Gastroesophageal sphincter (tissue), 4 donors: ENCODE data around the gene EIF4A2. TPM values are rescaled to one million over a fixed set of nuclear protein-coding genes. Genes with fewer than 3 reads are reported as not detected.

Experiments used
- ATAC-seq: fragments of 150-250 bp; one replicate; pipeline ENCODE4 v1.9.1; 2016; ENCODE audit warnings: mild to moderate bottlenecking, moderate library complexity
- H3K27ac ChIP-seq, 4 donors: fragments of 200-600 bp; sonication (generic) in 3 of 4; 1 replicate in 3 of 4; 2 replicates in 1 of 4; pipeline ENCODE4 v1.5.1; 2016 to 2019
- H3K27me3 ChIP-seq: fragments of 200-600 bp; sonication (generic); one replicate; pipeline ENCODE4 v1.5.1; 2019
- H3K36me3 ChIP-seq, 2 donors: fragments of 200-600 bp; sonication (generic); one replicate each; pipeline ENCODE4 v1.5.1; 2019; ENCODE audit warnings: control low read depth in 1 of 2
- H3K4me1 ChIP-seq, 3 donors: fragments of 200-600 bp; sonication (generic); 1 replicate in 2 of 3; 2 replicates in 1 of 3; pipeline ENCODE4 v1.5.1; 2016 to 2019; ENCODE audit warnings: control low read depth in 2 of 3
- H3K4me3 ChIP-seq, 2 donors: fragments of 200-600 bp; sonication (generic); one replicate each; pipeline ENCODE4 v1.5.1; 2019; ENCODE audit warnings: mild to moderate bottlenecking in 1 of 2, moderate library complexity in 1 of 2
- H3K9me3 ChIP-seq, 3 donors: fragments of 200-600 bp; sonication (generic); one replicate each; pipeline ENCODE4 v1.5.1; 2017 to 2019; ENCODE audit warnings: control low read depth in 2 of 3
- EP300 ChIP-seq: sonication (generic); formaldehyde crosslinking; IDR thresholded peaks from one replicate; pipeline ENCODE4 v1.6.1; 2017; ENCODE audit warnings: antibody characterized with exemption, mild to moderate bottlenecking
- POLR2A ChIP-seq, 2 donors: fragments of 450-650 bp; IDR thresholded peaks; one replicate each; pipeline ENCODE4 v1.6.1; 2017; ENCODE audit warnings: antibody characterized with exemption in 2 of 2, mild to moderate bottlenecking in 2 of 2, moderate library complexity in 1 of 2
- POLR2AphosphoS5 ChIP-seq: sonication (generic); formaldehyde crosslinking; IDR thresholded peaks from one replicate; pipeline ENCODE4 v1.6.1; 2017; ENCODE audit warnings: antibody characterized with exemption
- WGBS, 2 donors: methylation state at CpG; one replicate each; pipeline ENCODE4 v1.1.5; 2018; ENCODE audit warnings: low coverage in 1 of 2; 5-methylcytosine and 5-hydroxymethylcytosine counted together
- total RNA-seq, 4 donors: library from RNA; depleted of rRNA; stranded (reverse); fragments of >200 nt; gene quantifications; one replicate each; pipeline ENCODE4 v1.1.0, GENCODE V29; 2016
- TF ChIP-seq, protein P1 (sequence below), 4 experiments: fragments of 200-600 bp in 2 of 4; fragments of 450-650 bp in 2 of 4; sonication (generic) in 1 of 4; IDR thresholded peaks; one replicate each; pipeline ENCODE4 v1.5.1; 2017 to 2019; ENCODE audit warnings: antibody characterized with exemption in 4 of 4, mild to moderate bottlenecking in 2 of 4, moderate library complexity in 2 of 4

The EIF4A2 gene
- total RNA-seq, 4 donors from 2014 or later = 359 to 660 (median 508) TPM

DNA sequence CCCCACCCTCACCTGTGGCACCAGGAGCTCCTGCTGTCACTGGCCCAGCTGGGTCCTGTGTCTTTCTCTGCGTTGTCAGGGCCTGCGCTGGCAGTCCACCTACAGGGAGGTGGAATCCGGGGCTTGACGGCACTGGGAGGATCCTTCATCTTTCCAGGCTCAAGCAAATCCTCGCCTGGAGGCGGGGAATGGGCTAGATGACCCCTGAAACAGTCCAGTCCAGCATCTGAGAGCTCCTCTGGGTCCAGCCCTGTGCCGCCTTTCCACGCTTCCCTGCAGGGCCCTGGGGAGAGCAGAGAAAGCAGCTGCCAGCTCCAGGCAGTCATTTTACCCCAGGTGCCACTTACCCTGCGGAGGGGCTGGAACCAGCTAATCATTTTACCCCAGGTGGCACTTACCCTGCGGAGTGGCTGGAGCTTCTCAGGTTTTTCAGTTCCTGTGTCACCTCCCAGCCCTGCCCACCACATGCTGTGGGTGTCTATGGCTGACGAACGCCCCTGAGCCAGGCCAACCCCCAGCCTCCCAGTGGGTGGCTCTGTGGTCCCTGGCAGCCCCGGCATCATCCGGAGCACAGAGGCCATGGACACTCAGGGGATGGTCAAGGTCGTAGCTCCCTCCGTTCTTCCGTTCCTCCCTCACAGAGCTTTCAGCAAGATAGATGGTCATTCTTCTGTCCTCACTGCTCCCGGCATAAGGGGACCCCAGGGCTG, 41.2 kb downstream of the EIF4A2 start:
- Histone ChIP-seq H3K27ac (no peak overlapping the region), H3K36me3 (no peaks in the 10 kb centered on the region), H3K9me3 (no peaks in the 10 kb centered on the region), H3K4me3 (no peak overlapping the region), H3K27me3 (peaks cover 41% of the 10 kb centered on the region), H3K4me1 (peaks cover 0 to 32% (median 11%) of the 10 kb centered on the region in 3 donors)
- ATAC-seq = no peak
- TF ChIP-seq POLR2AphosphoS5 (no peak), POLR2A (IDR thresholded peaks at IDR 0.05) (no peak), EP300 (no peak)
- TF ChIP-seq, protein P1, sequence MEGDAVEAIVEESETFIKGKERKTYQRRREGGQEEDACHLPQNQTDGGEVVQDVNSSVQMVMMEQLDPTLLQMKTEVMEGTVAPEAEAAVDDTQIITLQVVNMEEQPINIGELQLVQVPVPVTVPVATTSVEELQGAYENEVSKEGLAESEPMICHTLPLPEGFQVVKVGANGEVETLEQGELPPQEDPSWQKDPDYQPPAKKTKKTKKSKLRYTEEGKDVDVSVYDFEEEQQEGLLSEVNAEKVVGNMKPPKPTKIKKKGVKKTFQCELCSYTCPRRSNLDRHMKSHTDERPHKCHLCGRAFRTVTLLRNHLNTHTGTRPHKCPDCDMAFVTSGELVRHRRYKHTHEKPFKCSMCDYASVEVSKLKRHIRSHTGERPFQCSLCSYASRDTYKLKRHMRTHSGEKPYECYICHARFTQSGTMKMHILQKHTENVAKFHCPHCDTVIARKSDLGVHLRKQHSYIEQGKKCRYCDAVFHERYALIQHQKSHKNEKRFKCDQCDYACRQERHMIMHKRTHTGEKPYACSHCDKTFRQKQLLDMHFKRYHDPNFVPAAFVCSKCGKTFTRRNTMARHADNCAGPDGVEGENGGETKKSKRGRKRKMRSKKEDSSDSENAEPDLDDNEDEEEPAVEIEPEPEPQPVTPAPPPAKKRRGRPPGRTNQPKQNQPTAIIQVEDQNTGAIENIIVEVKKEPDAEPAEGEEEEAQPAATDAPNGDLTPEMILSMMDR (IDR thresholded peaks at IDR 0.05) = no peak
- WGBS, 2 donors = 67% methylated on average over 1 of the region's 18 CpGs; no CpG with 5 or more reads in 1 of the 2 donors

DNA sequence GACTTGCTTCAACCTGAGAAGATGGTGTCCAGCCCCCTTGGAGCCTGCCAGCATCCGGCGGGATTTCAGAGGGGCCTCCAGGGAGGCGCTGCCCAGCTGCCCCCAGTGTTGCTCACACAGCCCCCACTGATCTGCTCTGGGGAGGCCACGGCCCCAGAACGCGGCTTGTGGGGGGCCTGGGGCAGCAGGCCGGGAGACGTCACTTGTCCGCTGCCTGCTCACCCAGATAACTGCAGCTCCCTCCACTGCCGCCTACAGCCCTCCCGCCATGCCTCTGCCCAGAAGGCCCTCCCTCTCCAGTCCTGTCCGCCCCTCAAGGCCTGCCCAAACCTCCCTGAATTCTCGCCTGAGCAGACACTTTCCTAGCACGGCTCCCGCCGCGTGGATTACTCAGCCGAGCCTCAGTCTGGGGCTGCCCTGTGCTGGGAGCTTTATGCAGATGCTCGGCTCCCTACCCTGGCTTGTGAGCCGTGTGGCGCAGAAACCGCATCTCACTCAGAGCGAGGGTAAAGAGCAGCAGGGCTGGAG, 42.0 kb downstream of the EIF4A2 start:
- ATAC-seq = no peak
- no CpG with 5 or more reads among the region's 23 CpGs for WGBS, 2 donors

DNA sequence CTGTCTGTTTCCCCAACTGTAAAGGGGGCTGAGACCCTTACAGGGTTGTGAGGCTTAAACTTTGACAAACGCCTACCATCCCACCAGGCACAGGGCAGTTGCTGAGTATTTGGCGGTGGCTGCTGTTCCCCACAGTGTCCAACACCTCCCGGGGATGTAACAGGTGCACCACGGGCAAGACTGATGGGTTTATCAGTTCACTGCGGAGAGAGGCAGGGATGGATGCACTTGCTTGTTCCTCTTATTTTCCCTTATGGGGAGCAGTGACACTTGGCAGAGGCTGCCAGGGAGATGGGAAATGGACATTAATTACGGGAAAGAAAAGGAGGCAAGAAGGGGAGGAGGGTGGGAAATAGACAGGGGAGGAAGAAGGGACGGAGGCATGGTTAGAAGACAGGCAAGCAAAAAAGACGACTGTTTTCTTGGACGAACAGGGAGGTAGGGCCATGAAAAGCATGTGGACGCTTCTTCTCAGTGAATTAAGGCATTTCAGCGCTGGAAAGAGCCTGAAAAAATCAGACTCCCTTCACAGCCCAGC, 42.6 kb downstream of the EIF4A2 start:
- Histone ChIP-seq H3K9me3 (no peaks in the 10 kb centered on the region), H3K27me3 (peaks cover 55% of the 10 kb centered on the region)

More for the DNA sequence above, 42.0 kb downstream of the EIF4A2 start:
- no peaks in the 10 kb centered on the region for H3K9me3 ChIP-seq
- peaks cover 0 to 32% (median 11%) of the 10 kb centered on the region in 3 donors for H3K4me1 ChIP-seq
- H3K36me3 ChIP-seq = no peaks in the 10 kb centered on the region
- TF ChIP-seq, protein P1 (IDR thresholded peaks at IDR 0.05) = no peak
- TF ChIP-seq POLR2AphosphoS5 = no peak
- TF ChIP-seq POLR2A (IDR thresholded peaks at IDR 0.05) = no peak
- no peak for TF ChIP-seq EP300
- H3K27me3 ChIP-seq = peaks cover 49% of the 10 kb centered on the region
- no peak overlapping the region for H3K27ac ChIP-seq
- H3K4me3 ChIP-seq = no peak overlapping the region

DNA sequence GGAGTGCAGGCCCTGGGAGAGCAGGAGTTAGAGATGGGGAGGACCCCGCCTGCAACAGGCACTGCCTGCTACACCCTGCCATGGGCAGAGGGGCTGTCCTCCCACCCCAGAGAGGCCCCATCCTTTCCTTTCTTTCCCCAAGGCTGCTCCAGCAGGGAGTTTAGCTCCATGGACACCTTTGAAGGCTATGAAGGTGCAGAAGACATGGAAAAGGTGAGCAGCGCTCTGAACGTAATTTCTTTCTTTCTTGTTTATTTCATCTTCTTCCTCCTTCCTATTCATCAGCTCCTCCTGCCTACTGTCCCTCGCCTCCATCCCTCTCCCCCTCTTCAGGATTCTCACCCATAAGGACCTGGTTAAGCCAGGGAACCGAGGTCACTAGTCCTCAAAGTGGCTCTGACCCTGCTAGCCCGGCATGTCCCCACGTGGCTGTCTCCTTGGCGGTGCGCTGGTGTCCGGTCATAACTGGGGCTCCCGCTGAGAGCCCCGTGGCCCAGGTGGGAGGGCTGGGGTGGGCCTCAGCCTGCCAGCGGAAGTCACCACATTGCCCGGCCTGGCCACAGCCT, 43.1 kb downstream of the EIF4A2 start:
- H3K27me3 ChIP-seq = peaks cover 60% of the 10 kb centered on the region
- 33% methylated on average over 6 of the region's 14 CpGs; no CpG with 5 or more reads in 1 of the 2 donors for WGBS, 2 donors
- no peak for ATAC-seq

More for the DNA sequence above, 42.6 kb downstream of the EIF4A2 start:
- ATAC-seq = no peak
- TF ChIP-seq POLR2AphosphoS5 (no peak), EP300 (no peak), POLR2A (IDR thresholded peaks at IDR 0.05) (no peak)
- TF ChIP-seq, protein P1 (IDR thresholded peaks at IDR 0.05) = no peak
- Histone ChIP-seq H3K4me1 (peaks cover 0 to 32% (median 11%) of the 10 kb centered on the region in 3 donors), H3K4me3 (no peak overlapping the region), H3K36me3 (no peaks in the 10 kb centered on the region), H3K27ac (no peak overlapping the region)
- 46 to 47% methylated on average over 3 to 8 of the region's 11 CpGs for WGBS, 2 donors

More for the DNA sequence above, 43.1 kb downstream of the EIF4A2 start:
- Histone ChIP-seq H3K36me3 (no peaks in the 10 kb centered on the region), H3K4me1 (peaks cover 0 to 32% (median 11%) of the 10 kb centered on the region in 3 donors), H3K9me3 (no peaks in the 10 kb centered on the region), H3K4me3 (peak overlapping the region; percentile 40 to 77), H3K27ac (peak overlapping the region in 1 of 4 donors; percentile 84)
- no peak for TF ChIP-seq POLR2AphosphoS5
